ENCODE results near the gene BBLN. TPM values are rescaled to one million over a fixed set of nuclear protein-coding genes. Genes with fewer than 3 reads are reported as not detected.

Gene BBLN
- total RNA-seq, 1 experiment from 2014 or later = 74.9 TPM

DNA sequence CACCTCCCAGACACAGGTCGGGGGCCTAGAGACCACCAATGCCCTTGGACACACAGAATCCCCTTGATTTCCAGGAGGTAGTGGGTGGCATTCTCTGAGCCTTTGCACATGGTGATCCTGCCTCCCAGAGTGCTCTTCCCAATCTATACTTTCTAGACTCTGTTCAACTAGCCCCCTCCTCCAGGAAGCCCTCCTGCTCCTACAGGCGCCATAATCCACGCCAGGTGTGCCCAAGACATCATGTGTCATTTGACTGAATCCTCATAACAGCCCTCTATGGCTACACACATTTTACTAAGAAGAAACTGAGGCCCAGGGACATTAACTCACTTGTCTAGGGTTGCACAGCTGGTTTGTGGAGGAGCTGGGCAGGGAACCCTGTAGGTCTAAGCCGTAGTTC, 7.1 kb downstream of the BBLN start:
- Histone ChIP-seq H3K56ac (ENCODE audit: insufficient read length, low read depth, low read length) (no peak overlapping the region), H4K8ac (replicated peaks; ENCODE audit: insufficient read length, low read depth, low read length) (no peak overlapping the region), H3K27me3 (ENCODE audit: insufficient read depth, low read length) (no peaks in the 10 kb centered on the region), H3K23me2 (ENCODE audit: insufficient read length, low read depth, low read length, poor library complexity, severe bottlenecking) (no peaks in the 10 kb centered on the region), H2AFZ (ENCODE audit: low read length) (no peak overlapping the region), H3T11ph (ENCODE audit: low read length) (no peak overlapping the region), H3K18ac (ENCODE audit: insufficient read length, low read depth, low read length) (no peak overlapping the region), H3K79me1 (ENCODE audit: insufficient read depth, low read depth, low read length, poor library complexity, severe bottlenecking) (no peaks in the 10 kb centered on the region), H3K4me1 (ENCODE audit: insufficient read depth, low read length) (no peaks in the 10 kb centered on the region), H4K20me1 (ENCODE audit: control insufficient read depth, insufficient read depth, insufficient read length) (no peaks in the 10 kb centered on the region), H3K27ac (ENCODE audit: insufficient read length, low read depth, low read length) (no peak overlapping the region), H3K14ac (ENCODE audit: insufficient read depth, low read length) (no peak overlapping the region), H3K79me2 (ENCODE audit: insufficient read depth, low read length) (no peaks in the 10 kb centered on the region), H3K4ac (ENCODE audit: low read depth, low read length) (no peak overlapping the region), H2BK5ac (ENCODE audit: insufficient read length, low read length) (no peak overlapping the region), H2BK20ac (ENCODE audit: low read depth, low read length, poor library complexity, severe bottlenecking) (no peak overlapping the region), H3K9ac (ENCODE audit: extremely low read depth, insufficient read length, low read length) (no peak overlapping the region), H2BK120ac (ENCODE audit: low read depth, low read length, poor library complexity, severe bottlenecking) (no peak overlapping the region), H3K9me3 (ENCODE audit: control insufficient read depth, low read depth, low read length) (no peaks in the 10 kb centered on the region), H3K23ac (ENCODE audit: insufficient read length, low read depth, low read length) (no peak overlapping the region), H4K91ac (ENCODE audit: insufficient read length, low read depth, low read length) (no peak overlapping the region), H2BK12ac (ENCODE audit: insufficient read length, low read depth, low read length) (no peak overlapping the region), H2AK5ac (ENCODE audit: insufficient read length, low read length) (no peak overlapping the region), H4K5ac (ENCODE audit: insufficient read length, low read depth, low read length) (no peak overlapping the region), H2BK15ac (ENCODE audit: low read depth, low read length) (no peak overlapping the region), H3K4me2 (ENCODE audit: insufficient read depth, insufficient read length, low read length) (no peak overlapping the region)
- Mint-ChIP-seq H3K4me1 (no peaks in the 10 kb centered on the region), H3K9me3 (no peaks in the 10 kb centered on the region), H3K27ac (peak overlapping the region in 1 of 3 experiments; percentile 40; a peak in 1 of 7 replicates), H3K4me3 (no peak overlapping the region; a peak in 1 of 5 replicates), H3K27me3 (ENCODE audit: low read depth) (no peaks in the 10 kb centered on the region), H3K36me3 (ENCODE audit: insufficient read depth in 1 of 3, low read depth in 3 of 3) (peaks cover 23 to 75% (median 51%) of the 10 kb centered on the region in 3 experiments)
- no peak for DNase-seq
- no CpG with 5 or more reads among the region's 4 CpGs for WGBS (ENCODE audit: extremely low coverage, insufficient read length, low lambda C conversion rate)
- TF ChIP-seq, protein P1, sequence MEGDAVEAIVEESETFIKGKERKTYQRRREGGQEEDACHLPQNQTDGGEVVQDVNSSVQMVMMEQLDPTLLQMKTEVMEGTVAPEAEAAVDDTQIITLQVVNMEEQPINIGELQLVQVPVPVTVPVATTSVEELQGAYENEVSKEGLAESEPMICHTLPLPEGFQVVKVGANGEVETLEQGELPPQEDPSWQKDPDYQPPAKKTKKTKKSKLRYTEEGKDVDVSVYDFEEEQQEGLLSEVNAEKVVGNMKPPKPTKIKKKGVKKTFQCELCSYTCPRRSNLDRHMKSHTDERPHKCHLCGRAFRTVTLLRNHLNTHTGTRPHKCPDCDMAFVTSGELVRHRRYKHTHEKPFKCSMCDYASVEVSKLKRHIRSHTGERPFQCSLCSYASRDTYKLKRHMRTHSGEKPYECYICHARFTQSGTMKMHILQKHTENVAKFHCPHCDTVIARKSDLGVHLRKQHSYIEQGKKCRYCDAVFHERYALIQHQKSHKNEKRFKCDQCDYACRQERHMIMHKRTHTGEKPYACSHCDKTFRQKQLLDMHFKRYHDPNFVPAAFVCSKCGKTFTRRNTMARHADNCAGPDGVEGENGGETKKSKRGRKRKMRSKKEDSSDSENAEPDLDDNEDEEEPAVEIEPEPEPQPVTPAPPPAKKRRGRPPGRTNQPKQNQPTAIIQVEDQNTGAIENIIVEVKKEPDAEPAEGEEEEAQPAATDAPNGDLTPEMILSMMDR (conservative IDR thresholded peaks at IDR 0.05) = no peak
